ENCODE results near the gene SOD3.

- TF ChIP-seq CTCF (IDR thresholded peaks at IDR 0.05) (no peak), POLR2A (IDR thresholded peaks at IDR 0.05) (no peak)
These were observed 16.7 kb upstream of the SOD3 start for GRCh38 chr4:24778464-24779225.

Data from gastroesophageal sphincter (tissue), 3 donors.